HG03095 (cell line): ENCODE measurements around the gene PPCDC.

ENCODE experiments used
- ATAC-seq: cut with Tn5 transposase; IDR thresholded peaks from one replicate; pipeline ENCODE4 v1.9.1; 2021; ENCODE audit warnings: moderate library complexity; ENCODE audit not compliant: unreplicated experiment

PPCDC gene

GRCh38 chr15:75023181-75023871 is at the start of gene PPCDC:
PPCDC (plus strand) TSS chr15:75023590; CDS start chr15:75028319, 4,729 bp downstream.
- ATAC-seq = peak; percentile 85

- ATAC-seq = no peak
These were observed 47.2 kb upstream of the PPCDC start for GRCh38 chr15:74976159-74976558.

- ATAC-seq = no peak
These were observed 45.8 kb upstream of the PPCDC start for GRCh38 chr15:74977599-74977998.

GRCh38 chr15:74978077-74978476 is 45.3 kb upstream of the PPCDC start:
- ATAC-seq = no peak

- ATAC-seq = no peak
These were observed 44.9 kb upstream of the PPCDC start for GRCh38 chr15:74978503-74978902.

- no peak for ATAC-seq
These were observed 41.2 kb upstream of the PPCDC start for GRCh38 chr15:74982183-74982582.

GRCh38 chr15:74983725-74984231 is 39.6 kb upstream of the PPCDC start:
- no peak for ATAC-seq

- ATAC-seq = no peak
These were observed 35.2 kb upstream of the PPCDC start for GRCh38 chr15:74988007-74988800.

- ATAC-seq = no peak
These were observed 33.9 kb upstream of the PPCDC start for GRCh38 chr15:74989527-74989926.

GRCh38 chr15:74992619-74993018 is 30.8 kb upstream of the PPCDC start:
- no peak for ATAC-seq

GRCh38 chr15:74994236-74994635 is 29.2 kb upstream of the PPCDC start:
- ATAC-seq = no peak

GRCh38 chr15:74994685-74995084 is 28.7 kb upstream of the PPCDC start:
- ATAC-seq = no peak

GRCh38 chr15:74995182-74995778 is 28.1 kb upstream of the PPCDC start, which contains the start of gene SCAMP5:
SCAMP5 (plus strand) TSS chr15:74995563; CDS start chr15:75011840, 16,277 bp downstream.
- peak; percentile 65 for ATAC-seq

- no peak for ATAC-seq
These were observed 27.3 kb upstream of the PPCDC start for GRCh38 chr15:74995779-74996765.

- no peak for ATAC-seq
These were observed 26.2 kb upstream of the PPCDC start for GRCh38 chr15:74997141-74997540.

- no peak for ATAC-seq
These were observed 25.8 kb upstream of the PPCDC start for GRCh38 chr15:74997543-74997942.

GRCh38 chr15:75001310-75001709 is 22.1 kb upstream of the PPCDC start:
- ATAC-seq = no peak

- no peak for ATAC-seq
These were observed 21.0 kb upstream of the PPCDC start for GRCh38 chr15:75002398-75002797.

- no peak for ATAC-seq
These were observed 16.2 kb upstream of the PPCDC start for GRCh38 chr15:75007216-75007615.

- no peak for ATAC-seq
These were observed 15.2 kb upstream of the PPCDC start for GRCh38 chr15:75008221-75008625.
